HEK293T (cell line): ENCODE measurements around the gene MAPK13.

Source experiments
- CTCF ChIA-PET: fragments of 350-600 bp; formaldehyde crosslinking; extraction: SDS; loops from one replicate; lab custom pipeline; 2021; ENCODE audit warnings: antibody characterized with exemption, inconsistent platforms; lab: Yijun Ruan, JAX
- POLR2A ChIA-PET: fragments of 350-600 bp; formaldehyde crosslinking; extraction: SDS; loops from one replicate; lab custom pipeline; 2020; ENCODE audit warnings: antibody characterized with exemption, inconsistent platforms; lab: Yijun Ruan, JAX
- DNase-seq: peaks from one replicate; pipeline ENCODE4 v3.0.0; 2012; ENCODE audit warnings: mixed read lengths; ENCODE audit errors: extremely low spot score
- ARNT ChIP-seq: fragments of 450-650 bp; IDR thresholded peaks from 2 replicates; pipeline ENCODE4 v1.6.1; 2017; ENCODE audit warnings: mild to moderate bottlenecking
- BHLHE40 ChIP-seq: fragments of 450-650 bp; IDR thresholded peaks from 2 replicates; pipeline ENCODE4 v1.6.1; 2016; ENCODE audit warnings: mild to moderate bottlenecking, moderate library complexity, borderline replicate concordance
- CTBP1 ChIP-seq: fragments of 450-650 bp; IDR thresholded peaks from 2 replicates; pipeline ENCODE4 v1.6.1; 2016; ENCODE audit warnings: borderline replicate concordance
- ELF4 ChIP-seq: fragments of 450-650 bp; IDR thresholded peaks from 2 replicates; pipeline ENCODE4 v1.6.1; 2017; ENCODE audit warnings: antibody characterized with exemption
- FOXA1 ChIP-seq: fragments of 450-650 bp; IDR thresholded peaks from 2 replicates; pipeline ENCODE4 v1.6.1; 2016; ENCODE audit warnings: mild to moderate bottlenecking
- FOXK2 ChIP-seq: fragments of 450-650 bp; IDR thresholded peaks from 2 replicates; pipeline ENCODE4 v1.6.1; 2016; ENCODE audit warnings: mild to moderate bottlenecking
- FOXM1 ChIP-seq: fragments of 450-650 bp; IDR thresholded peaks from 2 replicates; pipeline ENCODE4 v1.6.1; 2017; ENCODE audit warnings: mild to moderate bottlenecking, borderline replicate concordance
- HDGF ChIP-seq: fragments of 450-650 bp; IDR thresholded peaks from 2 replicates; pipeline ENCODE4 v1.6.1; 2017; ENCODE audit warnings: antibody characterized with exemption, borderline replicate concordance
- L3MBTL2 ChIP-seq: fragments of 450-650 bp; conservative IDR thresholded peaks from 2 replicates; pipeline ENCODE4 v1.6.1; 2016; ENCODE audit warnings: mild to moderate bottlenecking
- LEF1 ChIP-seq: fragments of 450-650 bp; IDR thresholded peaks from 2 replicates; pipeline ENCODE4 v1.6.1; 2017; ENCODE audit warnings: mild to moderate bottlenecking, borderline replicate concordance
- NFRKB ChIP-seq: fragments of 450-650 bp; IDR thresholded peaks from 2 replicates; pipeline ENCODE4 v1.6.1; 2016; ENCODE audit warnings: mild to moderate bottlenecking, moderate library complexity
- SP1 ChIP-seq: fragments of 450-650 bp; IDR thresholded peaks from 2 replicates; pipeline ENCODE4 v1.6.1; 2017
- SUZ12 ChIP-seq: fragments of 450-650 bp; IDR thresholded peaks from 2 replicates; pipeline ENCODE4 v1.6.1; 2016; ENCODE audit warnings: mild to moderate bottlenecking
- TARDBP ChIP-seq: fragments of 450-650 bp; IDR thresholded peaks from 2 replicates; pipeline ENCODE4 v1.6.1; 2016
- ZNF384 ChIP-seq: fragments of 450-650 bp; IDR thresholded peaks from 2 replicates; pipeline ENCODE4 v1.6.1; 2016
- TF ChIP-seq, protein P1 (sequence below): fragments of 450-650 bp; IDR thresholded peaks from 2 replicates; pipeline ENCODE4 v1.6.1; 2016

The MAPK13 gene

DNA sequence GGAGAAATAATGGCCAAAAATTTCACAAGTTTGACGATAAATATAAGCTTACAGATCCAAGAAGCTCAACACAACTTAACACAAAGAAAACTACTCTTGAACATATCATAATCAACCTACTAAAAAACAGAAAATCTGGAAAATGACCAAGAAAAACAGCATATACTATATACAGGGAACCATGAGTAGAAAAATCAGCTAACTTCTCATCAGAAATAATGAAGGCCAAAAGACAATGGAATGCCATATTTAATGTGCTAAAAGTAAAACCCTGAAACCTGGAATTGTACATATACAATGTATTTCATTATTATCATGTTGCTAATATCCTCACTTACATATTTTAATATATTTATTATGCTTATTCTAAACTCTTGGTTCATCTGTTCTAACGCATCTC, 25.3 kb downstream of the MAPK13 start:
- CTCF ChIA-PET, result no interaction called here
- POLR2A ChIA-PET, result no interaction called here

DNA sequence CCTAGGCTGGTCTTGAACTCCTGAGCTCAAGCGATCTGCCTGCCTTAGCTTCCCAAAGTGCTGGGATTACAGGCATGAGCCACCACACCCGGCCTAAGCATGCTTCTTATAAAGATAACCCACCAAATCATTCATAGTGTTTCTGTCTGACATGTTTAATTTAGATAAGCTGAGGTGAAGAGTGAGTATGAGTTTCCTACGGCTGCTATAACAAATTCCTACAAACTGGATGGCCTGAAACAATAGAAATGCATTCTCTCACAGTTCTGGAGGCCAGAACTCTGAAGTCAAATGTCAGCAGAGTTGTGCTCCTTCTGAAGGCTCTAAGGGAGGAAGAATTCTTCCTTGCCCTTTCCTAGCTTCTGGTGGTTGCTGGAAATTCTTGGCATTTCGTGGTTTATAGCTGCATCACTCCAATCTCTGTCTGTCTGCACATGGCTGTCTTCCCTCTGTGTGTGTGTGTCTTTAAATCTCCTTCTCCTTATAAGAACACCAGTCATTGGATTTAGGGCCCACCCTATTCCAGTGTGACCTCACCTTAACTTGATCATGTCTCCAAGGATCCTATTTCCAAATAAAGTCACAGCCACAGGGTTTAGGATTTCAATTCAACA, 29.9 kb downstream of the MAPK13 start:
- no peak for DNase-seq
- no peak for TF ChIP-seq BHLHE40
- TF ChIP-seq FOXA1, result no peak
- no peak for TF ChIP-seq FOXM1
- no peak for TF ChIP-seq NFRKB
- POLR2A ChIA-PET, result no interaction called here
- CTCF ChIA-PET, result no interaction called here

More for the DNA sequence above, 25.3 kb downstream of the MAPK13 start:
- DNase-seq, result no peak
- TF ChIP-seq CTBP1, result no peak
- no peak for TF ChIP-seq ZNF384
- no peak for TF ChIP-seq LEF1
- no peak for TF ChIP-seq ARNT
- TF ChIP-seq NFRKB, result no peak
- no peak for TF ChIP-seq ELF4
- no peak for TF ChIP-seq SUZ12
- TF ChIP-seq FOXM1, result no peak
- TF ChIP-seq FOXK2, result no peak
- no peak for TF ChIP-seq L3MBTL2
- TF ChIP-seq FOXA1, result no peak
- TF ChIP-seq BHLHE40, result no peak
- no peak for TF ChIP-seq TARDBP
- no peak for TF ChIP-seq SP1
- TF ChIP-seq, protein P1, sequence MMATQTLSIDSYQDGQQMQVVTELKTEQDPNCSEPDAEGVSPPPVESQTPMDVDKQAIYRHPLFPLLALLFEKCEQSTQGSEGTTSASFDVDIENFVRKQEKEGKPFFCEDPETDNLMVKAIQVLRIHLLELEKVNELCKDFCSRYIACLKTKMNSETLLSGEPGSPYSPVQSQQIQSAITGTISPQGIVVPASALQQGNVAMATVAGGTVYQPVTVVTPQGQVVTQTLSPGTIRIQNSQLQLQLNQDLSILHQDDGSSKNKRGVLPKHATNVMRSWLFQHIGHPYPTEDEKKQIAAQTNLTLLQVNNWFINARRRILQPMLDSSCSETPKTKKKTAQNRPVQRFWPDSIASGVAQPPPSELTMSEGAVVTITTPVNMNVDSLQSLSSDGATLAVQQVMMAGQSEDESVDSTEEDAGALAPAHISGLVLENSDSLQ, result no peak
- TF ChIP-seq HDGF, result no peak

DNA sequence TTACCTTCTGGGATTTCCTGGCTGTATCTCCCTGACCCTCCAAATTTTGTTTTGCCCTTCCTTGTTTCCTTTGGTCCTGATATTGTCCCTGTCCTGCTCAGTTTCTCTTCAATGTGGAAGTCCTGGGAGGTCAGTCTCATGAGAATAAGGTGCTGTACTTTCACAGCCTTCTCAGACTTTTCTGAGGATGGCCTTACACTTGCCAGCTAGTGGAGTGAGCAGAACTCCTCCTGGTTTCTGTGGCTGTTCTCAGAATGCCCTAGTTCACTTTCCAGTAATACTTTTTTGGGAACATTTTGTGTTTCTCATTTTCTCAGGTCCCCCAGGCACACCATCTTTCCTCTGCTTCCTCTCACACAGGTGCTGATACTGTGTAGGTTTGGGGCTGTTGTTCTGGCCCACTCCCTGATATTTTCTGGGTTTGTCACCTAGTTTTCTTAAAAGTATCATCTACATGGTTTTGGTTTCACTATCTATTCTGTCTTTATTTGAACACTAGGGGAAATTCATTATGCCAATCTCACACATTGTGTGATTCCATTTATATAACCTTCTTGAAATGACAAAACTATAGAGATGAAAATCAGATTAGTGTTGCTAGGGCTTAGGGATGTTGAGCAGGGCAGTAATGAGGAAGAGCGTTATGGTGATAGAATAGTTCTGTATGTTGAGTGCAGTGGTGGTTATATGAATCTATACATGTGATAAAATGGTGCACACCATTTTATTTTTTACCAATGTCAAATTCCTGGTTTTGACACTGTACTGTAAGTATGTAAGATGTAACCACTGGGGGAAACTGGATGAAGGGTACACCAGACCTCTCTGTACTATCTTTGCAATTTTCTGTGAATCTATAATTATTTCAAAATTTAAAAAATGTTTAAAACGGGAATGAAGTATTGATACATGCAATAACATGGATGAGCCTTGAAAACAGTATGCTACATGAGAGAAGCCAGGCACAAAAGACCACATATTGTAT, 39.0 kb downstream of the MAPK13 start:
- TF ChIP-seq ZNF384 (no peak), L3MBTL2 (no peak), SUZ12 (no peak), SP1 (no peak), FOXK2 (no peak), CTBP1 (no peak), FOXM1 (no peak)
- TF ChIP-seq, protein P1, result no peak
- ChIA-PET POLR2A (no interaction called here), CTCF (no interaction called here)
- DNase-seq, result no peak

DNA sequence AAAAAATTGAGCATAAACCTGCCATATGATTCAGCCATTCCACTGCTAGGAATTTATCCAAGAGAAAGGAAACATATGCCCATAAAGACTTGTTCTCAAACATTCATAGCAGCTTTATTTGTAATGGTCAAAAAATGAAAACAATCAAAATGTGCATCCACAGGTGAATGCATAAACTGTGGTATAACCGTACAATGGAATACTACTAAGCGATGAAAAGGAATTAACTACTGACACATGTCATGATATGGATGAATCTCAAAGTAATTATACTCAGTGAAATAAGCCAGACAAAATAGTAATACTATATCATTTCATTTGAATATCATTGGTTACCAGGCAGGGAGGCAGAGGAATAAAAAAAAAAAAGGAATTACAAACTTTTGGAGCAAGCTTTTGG, 40.4 kb downstream of the MAPK13 start:
- CTCF ChIA-PET, result no interaction called here
- POLR2A ChIA-PET, result no interaction called here
- DNase-seq, result no peak
- TF ChIP-seq FOXM1, result no peak
- no peak for TF ChIP-seq SP1
- TF ChIP-seq CTBP1, result no peak
- no peak for TF ChIP-seq ELF4
- TF ChIP-seq HDGF, result no peak
- no peak for TF ChIP-seq TARDBP
- no peak for TF ChIP-seq ZNF384
- no peak for TF ChIP-seq SUZ12

DNA sequence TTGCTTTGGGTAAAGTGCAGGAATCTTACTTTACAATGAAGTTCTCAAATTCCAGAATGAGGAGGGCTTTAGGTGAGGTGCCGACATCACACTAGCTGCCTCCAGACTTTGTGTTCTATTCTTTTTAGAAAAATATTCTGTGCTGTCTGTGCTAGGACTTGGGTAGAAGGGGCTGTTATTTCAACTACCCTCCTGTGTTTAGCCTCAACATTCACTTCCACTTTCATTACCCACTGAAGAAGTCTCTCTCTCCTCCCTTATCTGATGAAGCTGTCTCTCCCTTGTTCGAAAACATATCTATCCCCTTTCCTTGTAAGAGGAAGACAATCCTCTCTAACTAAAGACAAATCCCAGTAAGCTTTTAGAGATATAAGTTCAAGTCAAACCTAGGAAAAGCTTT, 41.3 kb downstream of the MAPK13 start:
- no peak for DNase-seq
- TF ChIP-seq FOXK2 (no peak), FOXA1 (no peak), LEF1 (no peak), L3MBTL2 (no peak), NFRKB (no peak), BHLHE40 (no peak), SUZ12 (no peak), ARNT (no peak), FOXM1 (no peak), HDGF (no peak), ZNF384 (no peak), SP1 (no peak)
- TF ChIP-seq, protein P1, result no peak
- CTCF ChIA-PET, result no interaction called here
- POLR2A ChIA-PET, result interaction anchor here (1.0 kb wide), 1 partner anchor 9 kb away, joined by 3 read pairs; no protein-coding TSS in a partner anchor

DNA sequence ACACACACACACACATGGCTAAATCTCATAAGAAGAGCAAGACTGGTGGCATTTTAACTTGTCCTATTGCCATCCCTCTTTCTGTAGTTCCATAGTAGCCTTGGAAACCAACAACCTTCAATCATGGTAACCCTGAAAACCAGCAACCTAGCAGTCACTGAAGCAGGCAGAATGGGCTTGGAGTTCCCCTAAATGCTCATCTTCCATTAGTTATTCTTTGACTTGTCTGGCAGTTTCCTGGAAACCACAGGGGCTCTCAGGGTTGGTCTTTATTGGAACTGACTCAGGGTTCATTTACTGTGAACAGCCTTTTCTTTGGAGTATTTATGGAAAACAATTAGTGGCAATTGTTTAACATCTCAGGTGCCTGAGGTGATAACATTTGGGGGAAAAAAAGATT, 46.9 kb downstream of the MAPK13 start:
- ChIA-PET CTCF (no interaction called here), POLR2A (no interaction called here)
- TF ChIP-seq NFRKB (no peak), FOXM1 (no peak), ELF4 (no peak), FOXA1 (no peak), CTBP1 (no peak), FOXK2 (no peak), LEF1 (no peak), SUZ12 (no peak), TARDBP (no peak), ARNT (no peak), L3MBTL2 (no peak), SP1 (no peak), BHLHE40 (no peak), ZNF384 (no peak), HDGF (no peak)
- TF ChIP-seq, protein P1, result no peak
- DNase-seq, result no peak
